IPS-15b (cell line): ENCODE results near the gene PTCH1.

Source experiments
- H3K27me3 ChIP-seq: one replicate; pipeline ENCODE4 v1.6.1; 2013; ENCODE audit warnings: low read length; ENCODE audit not compliant: control insufficient read depth, insufficient read depth
- H3K36me3 ChIP-seq: one replicate; pipeline ENCODE4 v1.6.1; 2013; ENCODE audit warnings: low read length; ENCODE audit not compliant: control insufficient read depth, insufficient read depth
- H3K4me1 ChIP-seq: one replicate; pipeline ENCODE4 v1.6.1; 2013; ENCODE audit warnings: mild to moderate bottlenecking, low read length; ENCODE audit not compliant: control insufficient read depth, insufficient read depth
- H3K4me3 ChIP-seq: one replicate; pipeline ENCODE4 v1.5.1; 2013; ENCODE audit warnings: low read depth, low read length
- H3K9ac ChIP-seq: one replicate; pipeline ENCODE4 v1.6.1; 2013; ENCODE audit warnings: low read depth, mild to moderate bottlenecking, low read length
- H3K9me3 ChIP-seq: one replicate; pipeline ENCODE4 v1.6.1; 2013; ENCODE audit warnings: mild to moderate bottlenecking, low read length; ENCODE audit not compliant: control insufficient read depth, insufficient read depth

The PTCH1 gene

GRCh38 chr9:95528908-95529502, 12.2 kb upstream of the PTCH1 start:
- Histone ChIP-seq H3K36me3 (no peaks in the 10 kb centered on the region), H3K4me3 (no peak overlapping the region), H3K9me3 (no peaks in the 10 kb centered on the region), H3K4me1 (peaks cover 7% of the 10 kb centered on the region), H3K9ac (no peak overlapping the region), H3K27me3 (peaks cover 6% of the 10 kb centered on the region)

- Histone ChIP-seq H3K4me3 (no peak overlapping the region), H3K9me3 (peaks cover 3% of the 10 kb centered on the region), H3K9ac (no peak overlapping the region), H3K4me1 (peaks cover 4% of the 10 kb centered on the region), H3K27me3 (peaks cover 45% of the 10 kb centered on the region), H3K36me3 (no peaks in the 10 kb centered on the region)
These were observed 6.2 kb upstream of the PTCH1 start for GRCh38 chr9:95522871-95523370.

GRCh38 chr9:95521699-95522098, 4.9 kb upstream of the PTCH1 start:
- Histone ChIP-seq H3K9me3 (peaks cover 3% of the 10 kb centered on the region), H3K36me3 (no peaks in the 10 kb centered on the region), H3K27me3 (peaks cover 52% of the 10 kb centered on the region), H3K4me3 (no peak overlapping the region), H3K9ac (no peak overlapping the region), H3K4me1 (peaks cover 4% of the 10 kb centered on the region)

GRCh38 chr9:95517559-95518425, 1.0 kb upstream of the PTCH1 start:
- Histone ChIP-seq H3K9me3 (peaks cover 3% of the 10 kb centered on the region), H3K36me3 (no peaks in the 10 kb centered on the region), H3K9ac (no peak overlapping the region), H3K27me3 (peaks cover 81% of the 10 kb centered on the region), H3K4me3 (peak overlapping the region; percentile 70), H3K4me1 (peaks cover 21% of the 10 kb centered on the region)

GRCh38 chr9:95516221-95516733, 494 bp downstream of the PTCH1 start:
- H3K9ac ChIP-seq, result no peak overlapping the region
- peaks cover 32% of the 10 kb centered on the region for H3K4me1 ChIP-seq
- H3K4me3 ChIP-seq, result peak overlapping the region; percentile 70
- H3K27me3 ChIP-seq, result peaks cover 80% of the 10 kb centered on the region
- H3K36me3 ChIP-seq, result no peaks in the 10 kb centered on the region
- H3K9me3 ChIP-seq, result peaks cover 3% of the 10 kb centered on the region

- H3K36me3 ChIP-seq, result no peaks in the 10 kb centered on the region
- peaks cover 3% of the 10 kb centered on the region for H3K9me3 ChIP-seq
- peaks cover 32% of the 10 kb centered on the region for H3K4me1 ChIP-seq
- no peak overlapping the region for H3K9ac ChIP-seq
- peak overlapping the region; percentile 70 for H3K4me3 ChIP-seq
- H3K27me3 ChIP-seq, result peaks cover 72% of the 10 kb centered on the region
These were observed 1.3 kb downstream of the PTCH1 start for GRCh38 chr9:95515272-95516113.

GRCh38 chr9:95514342-95514741, 2.4 kb downstream of the PTCH1 start:
- Histone ChIP-seq H3K9ac (no peak overlapping the region), H3K9me3 (no peaks in the 10 kb centered on the region), H3K4me1 (peaks cover 32% of the 10 kb centered on the region), H3K27me3 (peaks cover 60% of the 10 kb centered on the region), H3K4me3 (peak overlapping the region; percentile 4), H3K36me3 (no peaks in the 10 kb centered on the region)

- H3K9me3 ChIP-seq, result no peaks in the 10 kb centered on the region
- H3K27me3 ChIP-seq, result peaks cover 54% of the 10 kb centered on the region
- H3K36me3 ChIP-seq, result no peaks in the 10 kb centered on the region
- peaks cover 32% of the 10 kb centered on the region for H3K4me1 ChIP-seq
- no peak overlapping the region for H3K9ac ChIP-seq
- H3K4me3 ChIP-seq, result peak overlapping the region; percentile 4
These were observed 3.1 kb downstream of the PTCH1 start for GRCh38 chr9:95513711-95514110.

- peaks cover 44% of the 10 kb centered on the region for H3K27me3 ChIP-seq
- peaks cover 32% of the 10 kb centered on the region for H3K4me1 ChIP-seq
- H3K4me3 ChIP-seq, result peak overlapping the region; percentile 79
- H3K36me3 ChIP-seq, result no peaks in the 10 kb centered on the region
- H3K9me3 ChIP-seq, result no peaks in the 10 kb centered on the region
- no peak overlapping the region for H3K9ac ChIP-seq
These were observed 4.1 kb downstream of the PTCH1 start for GRCh38 chr9:95512709-95513095.

- peaks cover 32% of the 10 kb centered on the region for H3K4me1 ChIP-seq
- no peaks in the 10 kb centered on the region for H3K9me3 ChIP-seq
- H3K9ac ChIP-seq, result no peak overlapping the region
- H3K27me3 ChIP-seq, result peaks cover 38% of the 10 kb centered on the region
- peak overlapping the region; percentile 79 for H3K4me3 ChIP-seq
- H3K36me3 ChIP-seq, result no peaks in the 10 kb centered on the region
These were observed 4.6 kb downstream of the PTCH1 start for GRCh38 chr9:95511952-95512708.

- H3K27me3 ChIP-seq, result peaks cover 37% of the 10 kb centered on the region
- no peak overlapping the region for H3K9ac ChIP-seq
- peaks cover 32% of the 10 kb centered on the region for H3K4me1 ChIP-seq
- no peaks in the 10 kb centered on the region for H3K36me3 ChIP-seq
- H3K4me3 ChIP-seq, result peak overlapping the region; percentile 79
- H3K9me3 ChIP-seq, result no peaks in the 10 kb centered on the region
These were observed 5.2 kb downstream of the PTCH1 start for GRCh38 chr9:95511616-95511931.
